Uterus (tissue), 2 donors: ENCODE measurements around the gene GJA1.

Experiments
- CTCF ChIP-seq, 4 experiments: fragments of 200-600 bp in 2 of 4; fragments of 450-650 bp in 2 of 4; sonication (generic) in 2 of 4; IDR thresholded peaks; one replicate each; pipeline ENCODE4 v1.5.1; 2016 to 2019; ENCODE audit warnings: antibody characterized with exemption in 4 of 4, mild to moderate bottlenecking in 2 of 4, moderate library complexity in 1 of 4
- POLR2A ChIP-seq, 2 donors: fragments of 450-650 bp; IDR thresholded peaks; one replicate each; pipeline ENCODE4 v1.6.1; 2016; ENCODE audit warnings: antibody characterized with exemption in 2 of 2, mild to moderate bottlenecking in 1 of 2, moderate library complexity in 1 of 2

- no peak for TF ChIP-seq CTCF (IDR thresholded peaks at IDR 0.05)
- no peak for TF ChIP-seq POLR2A (IDR thresholded peaks at IDR 0.05)
Measured at GRCh38 chr6:121441477-121441876, 6.0 kb downstream of the GJA1 start.
